Fibroblast of the aortic adventitia (primary cell): Measurements from ENCODE around the gene SLC37A2. TPM values are rescaled to one million over a fixed set of nuclear protein-coding genes. Genes with fewer than 3 reads are reported as not detected.
A peak's percentile ranks its signal among the peaks of the same experiment; 100 is the strongest.

Experiments
- DNase-seq: peaks from one replicate; pipeline ENCODE4 v3.0.0-alpha.2; 2010; ENCODE audit warnings: low read depth
- H3K4me3 ChIP-seq: 2 replicates; pipeline ENCODE4 v1.5.1; 2011; ENCODE audit warnings: low read depth, mild to moderate bottlenecking, control low read depth, low read length, moderate library complexity
- CTCF ChIP-seq: IDR thresholded peaks from 2 replicates; pipeline ENCODE4 v1.5.1; 2011; ENCODE audit warnings: mild to moderate bottlenecking, low read length, control low read depth, inconsistent platforms; ENCODE audit not compliant: insufficient read depth
- total RNA-seq: library from RNA; depleted of rRNA; stranded (reverse); fragments of >200 nt; gene quantifications from 2 replicates; pipeline ENCODE4 v1.2.3, GENCODE V29; 2012; ENCODE audit warnings: low replicate concordance

SLC37A2 gene
- total RNA-seq, 1 donor, result 0.63 TPM

GRCh38 chr11:125082611-125083311 is 19.7 kb downstream of the SLC37A2 start:
- peak; percentile 62 for DNase-seq
- no peak for TF ChIP-seq CTCF
- H3K4me3 ChIP-seq, result no peak overlapping the region

- no peak for DNase-seq
These were observed 20.4 kb downstream of the SLC37A2 start for GRCh38 chr11:125083312-125084056.

GRCh38 chr11:125084057-125084416 is 20.9 kb downstream of the SLC37A2 start:
- no peak overlapping the region for H3K4me3 ChIP-seq
- no peak for DNase-seq
- no peak for TF ChIP-seq CTCF

More at GRCh38 chr11:125083312-125084056, 20.4 kb downstream of the SLC37A2 start:
- no peak for TF ChIP-seq CTCF
- no peak overlapping the region for H3K4me3 ChIP-seq

GRCh38 chr11:125084761-125085231 is 21.7 kb downstream of the SLC37A2 start:
- DNase-seq, result no peak
- H3K4me3 ChIP-seq, result no peak overlapping the region
- no peak for TF ChIP-seq CTCF

- no peak overlapping the region for H3K4me3 ChIP-seq
- DNase-seq, result no peak
- no peak for TF ChIP-seq CTCF
These were observed 22.4 kb downstream of the SLC37A2 start for GRCh38 chr11:125085301-125086081.

GRCh38 chr11:125086633-125087296 is 23.7 kb downstream of the SLC37A2 start:
- TF ChIP-seq CTCF, result no peak

More at GRCh38 chr11:125086633-125087296, 23.7 kb downstream of the SLC37A2 start:
- DNase-seq, result no peak
- no peak overlapping the region for H3K4me3 ChIP-seq
